Right renal pelvis (tissue), 4 donors: ENCODE data around the gene TUBA4B. TPM values are rescaled to one million over a fixed set of nuclear protein-coding genes. Genes with fewer than 3 reads are reported as not detected.
"Not testable (repeated sequence)": the region's sequence is repeated elsewhere in the genome, so short reads cannot be mapped to it uniquely, and the experiment has no call there.

ENCODE experiments used
- DNase-seq, 4 donors: peaks; one replicate each; pipeline ENCODE4 v3.0.0-alpha.2; 2013; ENCODE audit warnings: low read depth in 4 of 4, low spot score in 3 of 4, missing footprints in 1 of 4
- polyA plus RNA-seq, 4 donors: library from polyadenylated mRNA; unstranded; fragments of 120-200 nt; gene quantifications; one replicate each; pipeline ENCODE4 v1.2.1, GENCODE V29; 2013; ENCODE audit not compliant: insufficient read length in 4 of 4

TUBA4B gene
- polyA plus RNA-seq, 4 donors, result 0.87 to 0.97 (median 0.92) TPM

DNA sequence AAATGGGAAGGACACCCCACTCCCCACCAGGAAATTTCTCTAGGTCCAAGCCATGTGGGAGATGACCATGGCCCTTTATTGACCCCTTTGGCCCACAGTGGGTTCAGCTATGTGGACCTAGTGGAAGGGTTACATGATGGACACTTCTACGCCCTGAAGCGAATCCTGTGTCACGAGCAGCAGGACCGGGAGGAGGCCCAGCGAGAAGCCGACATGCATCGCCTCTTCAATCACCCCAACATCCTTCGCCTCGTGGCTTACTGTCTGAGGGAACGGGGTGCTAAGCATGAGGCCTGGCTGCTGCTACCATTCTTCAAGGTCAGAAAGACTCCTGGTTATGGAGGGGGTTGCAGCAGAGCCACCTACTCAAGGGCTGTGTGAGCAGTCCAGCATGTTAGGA is 6.5 kb upstream of the TUBA4B start:
- no peak for DNase-seq

DNA sequence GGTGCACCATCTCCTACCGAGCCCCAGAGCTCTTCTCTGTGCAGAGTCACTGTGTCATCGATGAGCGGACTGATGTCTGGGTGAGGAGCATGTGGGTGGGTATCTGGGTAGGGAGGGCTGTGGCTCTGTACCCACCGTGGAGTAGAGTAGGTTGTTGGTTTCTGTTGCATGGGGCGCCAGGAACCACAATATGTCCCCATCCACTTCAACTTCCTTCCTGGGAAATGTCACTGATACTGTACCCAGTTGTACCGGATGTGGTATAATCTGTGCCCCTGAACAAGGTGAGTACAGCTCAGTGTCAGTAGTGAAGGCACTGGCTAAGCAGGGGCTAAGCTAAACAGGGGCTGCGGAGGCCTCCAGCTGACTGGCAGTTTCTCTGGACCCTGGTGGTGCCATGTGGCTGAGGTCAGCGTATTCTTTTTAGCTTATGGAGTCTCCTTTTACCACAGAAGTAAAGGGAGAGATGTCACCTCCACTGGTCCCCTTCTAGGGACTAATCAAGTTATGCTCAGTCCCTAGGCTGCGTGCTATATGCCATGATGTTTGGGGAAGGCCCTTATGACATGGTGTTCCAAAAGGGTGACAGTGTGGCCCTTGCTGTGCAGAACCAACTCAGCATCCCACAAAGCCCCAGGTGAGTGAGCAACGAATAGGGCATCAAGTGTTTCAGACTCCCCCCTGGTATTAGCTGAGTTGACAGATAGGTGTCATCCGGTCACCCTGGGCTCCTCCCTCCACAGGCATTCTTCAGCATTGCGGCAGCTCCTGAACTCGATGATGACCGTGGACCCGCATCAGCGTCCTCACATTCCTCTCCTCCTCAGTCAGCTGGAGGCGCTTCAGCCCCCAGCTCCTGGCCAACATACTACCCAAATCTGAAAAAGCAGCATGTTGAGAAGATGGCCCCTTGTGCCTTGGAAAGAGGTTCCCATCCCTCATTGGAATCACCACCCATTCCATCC is 5.1 kb upstream of the TUBA4B start:
- no peak for DNase-seq

DNA sequence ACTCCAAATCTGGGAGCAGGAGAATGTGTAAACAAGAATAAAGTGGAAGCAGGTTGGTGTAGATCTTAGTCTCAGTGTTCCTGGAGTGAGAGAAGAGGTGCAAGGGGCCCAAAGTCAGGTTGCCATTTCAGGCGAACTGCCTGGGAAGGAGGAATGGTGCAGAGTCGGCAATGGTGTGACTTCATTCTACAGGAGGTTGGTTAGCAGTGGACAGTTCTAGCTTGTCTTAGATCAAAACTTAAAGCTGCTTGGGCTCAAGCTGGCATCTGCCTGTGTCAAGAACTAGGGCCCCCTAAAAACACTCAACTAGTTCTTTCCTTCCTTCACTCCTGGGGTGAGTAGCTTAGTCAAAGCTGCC is 4.2 kb upstream of the TUBA4B start:
- no peak for DNase-seq

DNA sequence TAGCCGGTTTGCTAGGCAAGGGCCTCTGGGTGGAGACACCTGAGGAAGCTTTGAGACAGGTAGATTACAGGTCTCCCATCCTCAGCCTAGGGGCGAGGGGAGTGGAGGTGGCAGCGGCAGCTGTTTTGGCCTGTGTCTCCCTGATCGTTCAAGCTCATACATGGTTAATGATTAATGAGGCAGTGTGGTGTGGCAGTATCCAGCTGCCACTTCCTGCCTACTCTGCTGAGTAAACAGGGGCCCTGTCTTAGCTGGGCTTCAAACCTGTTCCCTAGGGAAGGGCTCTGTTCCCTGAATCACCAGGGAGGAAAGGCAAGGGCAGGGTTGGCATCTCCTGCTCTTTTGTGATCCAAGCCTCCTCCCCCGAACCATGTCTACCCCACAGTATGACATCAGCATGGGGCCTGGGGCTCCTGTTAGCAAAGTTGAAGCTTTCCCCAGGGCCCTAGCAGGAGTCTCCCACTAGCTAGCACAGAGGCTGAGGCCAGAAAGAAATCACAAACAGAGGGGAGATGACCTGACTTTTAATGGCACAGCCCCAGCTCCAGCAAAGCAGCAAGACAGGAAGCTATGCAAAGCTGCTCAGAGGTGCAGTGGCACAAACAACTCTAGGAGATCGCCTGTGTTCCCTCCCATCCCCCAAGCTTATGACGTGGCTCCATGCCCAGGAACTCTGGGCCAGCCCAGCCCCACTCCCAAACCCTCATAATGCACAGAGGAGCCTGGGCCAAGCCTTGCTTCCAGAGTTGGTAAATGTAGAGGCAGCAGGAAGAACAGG is 3.7 kb upstream of the TUBA4B start:
- peak in 1 of 4 donors; percentile 54 for DNase-seq

DNA sequence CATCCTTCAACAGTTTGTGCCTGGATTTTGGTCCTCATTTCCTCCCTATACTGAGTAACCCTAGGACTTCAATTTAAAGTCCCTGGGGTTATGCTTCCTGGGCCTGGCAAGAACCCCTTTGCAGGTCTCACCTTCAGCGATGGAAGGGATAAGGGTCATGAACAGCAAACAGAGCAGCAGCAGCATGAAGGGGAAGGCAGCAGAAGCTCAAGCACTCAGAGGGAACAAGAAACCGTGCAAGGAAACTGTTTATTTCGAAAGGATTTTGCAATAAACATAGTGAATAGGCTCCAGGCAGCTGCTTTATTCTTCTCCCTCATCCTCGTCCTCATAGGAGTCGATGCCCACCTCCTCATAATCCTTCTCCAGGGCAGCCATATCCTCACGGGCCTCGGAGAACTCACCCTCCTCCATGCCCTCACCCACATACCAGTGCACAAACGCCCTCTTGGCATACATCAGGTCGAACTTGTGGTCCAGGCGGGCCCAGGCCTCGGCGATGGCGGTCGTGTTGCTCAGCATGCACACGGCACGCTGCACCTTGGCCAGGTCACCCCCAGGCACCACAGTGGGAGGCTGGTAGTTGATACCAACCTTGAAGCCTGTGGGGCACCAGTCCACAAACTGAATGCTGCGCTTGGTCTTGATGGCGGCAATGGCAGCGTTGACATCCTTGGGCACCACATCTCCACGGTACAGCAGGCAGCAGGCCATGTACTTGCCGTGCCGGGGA is 2.8 kb upstream of the TUBA4B start:
- DNase-seq, result no peak

DNA sequence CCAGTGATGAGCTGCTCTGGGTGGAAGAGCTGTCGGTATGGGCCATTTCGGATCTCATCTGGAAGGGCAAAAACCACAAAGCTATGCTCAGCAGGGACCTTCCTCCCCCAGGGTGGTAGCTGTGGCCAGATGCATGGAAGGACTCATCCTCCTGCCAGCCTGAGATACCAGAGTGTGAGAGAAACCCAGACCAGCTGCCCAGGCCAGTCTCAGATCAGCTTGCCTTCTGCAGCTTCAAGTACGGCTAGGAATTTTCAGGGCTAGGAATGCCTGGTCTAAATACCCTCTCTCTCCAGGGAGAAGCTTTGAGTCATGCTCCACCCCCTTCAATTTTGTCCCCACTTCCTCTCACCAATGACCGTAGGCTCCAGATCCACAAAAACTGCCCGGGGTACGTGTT is 1.4 kb upstream of the TUBA4B start:
- no peak for DNase-seq

DNA sequence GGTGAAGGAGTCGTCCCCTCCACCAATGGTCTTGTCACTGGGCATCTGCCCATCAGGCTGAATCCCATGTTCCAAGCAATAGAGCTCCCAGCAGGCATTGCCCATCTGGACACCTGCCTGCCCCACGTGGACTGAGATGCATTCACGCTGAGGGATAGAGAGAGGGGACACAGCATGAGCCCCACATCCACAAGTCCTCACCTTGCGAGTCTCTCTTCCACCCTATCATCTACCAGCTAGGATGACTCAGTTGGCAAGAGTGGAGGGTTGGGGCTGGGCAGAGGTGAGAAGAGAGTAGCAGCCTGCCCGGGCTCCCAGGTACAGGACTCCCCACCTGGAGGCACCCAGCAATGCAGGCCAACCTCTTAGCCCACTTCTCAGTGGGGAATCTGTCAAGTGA is 959 bp upstream of the TUBA4B start:
- no peak for DNase-seq

DNA sequence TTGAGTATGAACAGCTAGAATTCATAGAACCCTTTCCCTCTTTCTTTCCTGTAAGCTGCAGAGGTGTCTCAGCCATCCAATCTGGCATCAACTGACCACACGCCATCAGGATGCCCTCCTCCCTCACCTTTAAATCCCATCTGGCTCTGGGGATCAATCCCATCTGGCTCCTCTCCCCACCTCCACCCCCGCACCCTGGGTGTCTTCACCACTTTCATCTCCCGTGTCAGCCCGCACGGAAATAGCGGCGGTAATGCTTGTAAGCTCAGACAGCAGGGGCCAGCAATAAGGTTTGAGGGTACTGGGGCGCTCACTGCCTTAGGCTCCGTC is 508 bp upstream of the TUBA4B start:
- DNase-seq, result no peak

DNA sequence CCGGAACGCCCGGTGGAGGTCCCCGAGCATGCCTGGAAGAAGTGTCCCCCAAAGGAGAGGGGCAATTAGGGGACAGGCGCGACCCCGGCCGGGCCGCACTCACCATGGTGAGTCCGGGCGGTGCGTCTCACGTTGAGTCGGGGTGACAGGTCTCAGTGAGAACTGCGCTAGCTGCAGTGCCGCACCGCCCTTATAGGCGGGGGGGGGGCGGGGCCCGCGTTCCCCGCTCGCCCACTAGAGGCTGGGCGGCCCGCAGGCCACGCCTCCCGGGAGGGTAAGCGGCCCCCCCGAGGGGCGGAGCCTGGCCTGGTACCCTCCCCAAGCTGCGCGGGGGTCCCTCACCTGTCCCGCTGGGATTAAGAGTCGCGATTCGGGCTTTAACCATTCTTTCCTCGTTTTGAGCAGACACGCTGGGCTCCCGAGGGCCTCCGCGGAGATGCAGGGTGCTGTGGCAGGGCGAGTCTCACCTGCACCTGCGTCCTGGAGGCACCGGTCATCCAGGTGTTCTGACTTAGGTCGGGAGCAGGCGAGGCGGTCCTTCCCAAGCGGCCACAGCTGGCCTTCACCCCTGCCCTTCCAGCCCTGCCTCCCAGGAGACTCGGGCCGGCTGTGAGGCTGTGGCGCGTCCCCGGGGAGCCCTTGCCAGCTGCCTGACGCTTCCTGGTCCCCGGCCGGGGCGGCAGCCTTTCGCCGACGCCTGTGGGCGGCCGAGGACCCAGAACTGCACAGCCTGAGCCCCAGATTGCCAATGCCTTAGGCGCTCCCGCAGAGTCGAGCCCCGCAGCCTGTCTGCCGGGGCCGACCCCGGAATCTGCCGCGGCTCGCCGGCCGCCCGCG is 928 bp downstream of the TUBA4B start, which contains the start of gene TUBA4A:
Gene TUBA4A, minus strand, starts transcription at position 166 of the 837 bp plus-strand sequence. Its CDS starts 60 bp downstream, at position 106.
- no peak for DNase-seq

DNA sequence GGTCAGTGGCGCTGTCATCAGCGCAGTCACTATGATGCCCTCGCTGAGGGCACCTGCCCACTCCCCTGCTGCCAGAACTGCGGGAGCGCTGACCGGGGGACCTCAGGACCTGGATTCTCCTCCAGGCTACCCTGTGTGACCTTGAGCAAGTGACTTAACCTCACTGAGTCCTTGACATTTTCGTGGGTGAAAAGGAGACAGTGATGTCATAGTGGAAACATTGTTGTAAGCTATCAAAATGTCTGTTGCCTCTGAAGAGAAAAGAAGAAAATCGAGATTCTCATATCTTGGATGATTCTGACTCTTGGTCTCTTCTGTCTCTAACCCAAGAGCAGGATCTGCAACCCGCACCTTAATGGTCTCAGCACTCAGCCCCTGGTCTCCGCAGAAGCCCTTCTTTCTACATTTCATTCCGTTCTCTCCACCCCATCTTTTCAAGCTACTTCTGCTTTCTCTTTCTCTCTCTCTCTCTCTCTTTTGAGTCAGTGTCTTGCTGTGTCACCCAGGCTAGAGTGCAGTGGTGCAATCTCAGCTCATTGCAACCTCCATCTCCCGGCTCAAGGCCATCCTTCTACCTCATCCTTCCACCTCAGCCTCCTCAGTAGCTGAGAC is 1.7 kb downstream of the TUBA4B start:
- DNase-seq, result no peak

DNA sequence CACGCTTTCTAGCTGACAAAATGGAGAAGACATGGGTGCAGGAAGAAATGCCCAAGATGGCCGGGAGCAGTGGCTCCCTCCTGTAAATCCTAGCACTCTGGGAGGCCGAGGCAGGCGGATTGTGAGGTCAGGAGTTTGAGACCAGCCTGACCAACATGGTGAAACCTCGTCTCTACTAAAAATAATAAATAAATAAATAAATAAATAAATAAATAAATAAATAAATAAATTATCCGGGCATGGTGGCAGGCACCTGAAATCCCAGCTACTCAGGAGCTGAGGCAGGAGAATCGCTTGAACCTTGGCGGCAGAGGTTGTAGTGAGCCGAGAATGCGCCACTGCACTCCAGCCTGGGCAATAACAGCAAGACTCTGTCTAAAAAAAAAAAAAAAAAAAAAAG is 5.9 kb downstream of the TUBA4B start:
- DNase-seq, result not testable (repeated sequence)

DNA sequence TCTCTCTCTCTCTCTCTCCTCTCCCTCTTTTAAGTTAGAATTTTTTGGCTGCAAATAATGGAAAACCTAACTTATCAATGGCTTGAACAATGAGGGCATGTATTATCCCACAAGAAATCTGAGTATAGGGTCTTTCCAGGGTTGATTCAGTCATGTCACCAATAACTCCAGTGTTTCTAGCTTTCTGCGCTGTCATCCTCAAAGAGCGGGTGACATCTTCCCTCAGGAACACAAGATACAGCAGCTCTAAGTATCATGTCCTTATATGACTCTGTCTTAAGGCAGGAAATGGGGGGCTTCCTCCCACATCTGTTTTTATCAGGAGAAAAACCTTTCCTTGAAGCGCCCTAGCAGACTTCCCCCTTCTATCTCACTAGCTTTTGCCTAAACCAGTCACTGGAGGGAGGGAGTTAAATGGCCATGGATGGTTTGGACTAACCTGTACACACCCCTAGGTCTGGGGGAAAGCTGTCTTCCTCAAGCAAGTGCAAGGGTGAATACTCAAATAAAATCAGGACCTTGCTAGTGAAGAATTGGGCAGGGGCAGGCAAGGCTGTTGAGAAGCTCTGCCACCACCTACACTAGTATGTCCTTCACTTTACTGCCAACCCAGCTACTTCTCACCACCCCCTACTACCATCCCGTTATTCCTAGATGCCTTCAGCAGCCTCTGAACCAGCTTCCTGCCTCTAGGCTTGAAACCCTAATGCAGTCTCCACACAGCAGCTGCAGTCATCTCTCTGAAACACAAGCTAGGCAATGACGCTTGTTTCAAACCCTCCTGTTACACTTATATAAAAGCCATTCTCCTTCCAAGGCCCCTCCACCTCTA is 8.2 kb downstream of the TUBA4B start:
- no peak for DNase-seq

DNA sequence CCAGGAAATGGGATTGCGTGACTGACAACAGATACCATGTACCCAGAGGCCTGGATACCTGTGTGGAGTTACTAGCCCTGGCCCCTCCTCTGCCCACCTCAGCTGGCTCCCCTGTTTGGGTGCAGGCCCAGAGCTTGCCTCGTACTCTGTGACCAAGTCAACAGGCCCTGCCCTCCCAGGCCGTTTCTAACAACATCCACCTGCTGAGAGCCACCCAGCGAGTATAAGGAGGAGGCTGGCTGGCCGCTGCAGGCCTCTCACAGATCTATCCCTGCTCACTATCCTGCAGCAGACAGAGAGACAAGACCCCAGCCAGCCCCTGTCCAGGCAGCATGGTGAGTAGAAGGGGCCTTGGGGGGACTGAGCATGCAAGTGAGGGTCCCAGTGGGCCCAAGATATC is 13.2 kb downstream of the TUBA4B start:
- DNase-seq, result no peak

DNA sequence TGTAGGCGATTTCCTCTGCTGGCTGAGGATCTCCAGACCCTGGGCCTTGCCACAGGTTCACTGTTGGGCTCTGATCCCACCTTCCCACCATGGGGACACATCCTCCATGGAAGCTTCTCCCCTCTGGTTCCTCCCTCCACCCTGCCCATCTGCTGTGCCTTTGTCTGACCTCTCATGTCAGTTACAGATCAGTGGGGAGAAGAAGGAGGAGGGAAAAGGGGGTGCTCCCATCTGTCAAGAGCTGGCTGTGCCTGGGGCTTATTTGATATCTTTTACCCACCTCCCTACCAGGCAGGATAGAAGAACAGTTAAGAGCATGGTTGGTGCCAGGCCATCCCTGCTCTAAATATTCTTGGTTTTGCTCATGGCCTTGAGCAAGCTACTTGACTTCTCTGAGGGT is 13.8 kb downstream of the TUBA4B start:
- no peak for DNase-seq

DNA sequence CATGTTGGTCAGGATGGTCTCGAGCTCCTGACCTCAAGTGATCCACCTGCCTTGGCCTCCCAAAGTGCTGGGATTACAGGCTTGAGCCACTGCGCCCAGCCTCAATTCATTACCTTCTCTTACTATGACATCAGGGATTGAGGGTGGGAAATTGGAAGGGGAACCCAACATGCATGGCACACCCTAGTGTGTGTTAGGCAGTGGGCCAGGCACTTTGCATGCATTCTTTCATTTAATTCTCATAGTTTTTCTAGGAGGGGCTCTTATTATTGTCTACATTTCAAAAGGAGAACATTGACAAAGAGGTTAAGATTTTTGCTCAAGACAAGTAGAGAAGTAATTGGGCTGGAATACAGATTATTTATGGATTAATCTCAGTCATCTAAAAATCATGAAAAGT is 15.3 kb downstream of the TUBA4B start:
- DNase-seq, result no peak

DNA sequence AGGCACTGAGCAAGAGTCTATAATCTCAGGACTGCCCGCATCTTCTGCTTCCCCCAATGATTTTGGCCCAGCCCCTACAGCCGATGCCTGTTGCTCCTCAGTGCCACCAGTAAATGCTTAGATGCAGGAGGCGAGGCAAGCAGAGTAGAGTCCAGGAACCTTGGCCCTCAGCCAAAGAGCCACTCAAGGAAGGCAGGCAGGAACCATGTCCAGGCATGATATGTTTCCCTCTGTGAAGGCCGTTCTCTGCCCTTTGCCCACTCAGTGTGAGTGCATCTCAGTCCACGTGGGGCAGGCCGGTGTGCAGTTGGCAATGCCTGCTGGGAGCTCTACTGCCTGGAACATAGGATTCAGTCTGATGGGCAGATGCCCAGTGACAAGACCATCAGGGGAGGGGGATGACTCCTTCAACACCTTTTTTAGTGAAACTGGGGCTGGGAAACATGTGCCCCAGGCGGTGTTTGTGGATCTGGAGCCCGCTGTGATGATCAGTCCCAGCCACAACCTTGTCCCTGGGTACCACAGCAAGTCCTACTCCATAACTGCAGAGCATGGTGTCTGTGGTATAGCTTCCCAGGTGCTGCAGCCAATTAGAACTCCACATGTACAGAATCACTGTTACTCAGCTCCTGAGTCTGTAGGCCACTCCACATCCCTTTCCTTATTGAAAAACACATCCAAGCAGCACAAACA is 16.5 kb downstream of the TUBA4B start:
- DNase-seq, result no peak

DNA sequence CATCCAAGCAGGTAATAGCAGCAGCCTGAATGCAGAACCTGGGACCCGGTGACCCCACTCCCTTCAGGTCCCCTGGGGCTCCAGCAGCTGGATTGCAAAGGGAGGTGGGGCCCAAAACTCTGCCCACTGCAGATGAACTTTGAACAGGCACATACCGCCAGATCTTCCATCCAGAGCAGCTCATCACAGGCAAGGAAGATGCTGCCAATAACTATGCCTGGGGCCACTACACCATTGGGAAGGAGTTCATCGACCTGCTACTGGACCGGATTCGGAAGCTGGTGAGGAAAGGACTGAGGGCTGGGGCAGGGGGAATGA is 17.0 kb downstream of the TUBA4B start:
- DNase-seq, result no peak

DNA sequence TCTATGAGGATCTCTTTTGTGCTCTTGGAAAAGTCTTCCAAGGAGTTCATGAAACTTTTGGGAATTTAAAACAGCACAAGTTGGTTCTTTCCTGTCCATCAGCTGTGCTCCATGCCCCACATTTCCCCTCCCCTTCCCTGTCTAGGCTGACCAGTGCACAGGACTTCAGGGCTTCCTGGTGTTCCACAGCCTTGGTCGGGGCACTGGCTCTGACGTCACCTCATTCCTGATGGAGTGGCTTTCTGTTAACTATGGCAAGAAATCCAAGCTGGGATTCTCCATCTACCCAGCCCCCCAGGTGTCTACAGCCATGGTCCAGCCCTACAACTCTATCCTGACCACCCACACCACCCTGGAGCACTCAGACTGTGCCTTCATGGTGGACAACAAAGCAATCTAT is 18.0 kb downstream of the TUBA4B start:
- DNase-seq, result no peak

DNA sequence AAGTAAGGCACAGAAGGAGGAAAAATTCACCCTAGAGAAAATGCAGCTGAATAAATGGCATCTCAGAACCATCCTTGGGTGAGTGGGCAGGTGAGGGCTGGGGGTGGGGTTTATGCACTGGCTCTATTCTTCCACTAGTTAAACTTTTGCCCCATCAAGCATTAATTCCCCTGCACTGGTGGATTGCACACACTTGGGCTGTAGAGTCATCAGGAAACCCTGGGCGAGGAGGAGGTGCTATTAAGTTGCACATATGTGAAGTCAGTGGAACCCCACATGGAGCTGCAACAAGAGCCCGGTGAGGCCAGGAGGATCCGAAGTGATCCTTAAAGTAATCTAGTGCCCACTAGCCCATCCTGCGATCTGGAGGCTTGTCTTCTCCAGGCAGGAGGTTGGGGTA is 19.3 kb downstream of the TUBA4B start:
- no peak for DNase-seq
